ENCODE measurements around the gene DSG3.
A peak's percentile ranks its signal among the peaks of the same experiment; 100 is the strongest.
"Not testable (repeated sequence)": the region's sequence is repeated elsewhere in the genome, so short reads cannot be mapped to it uniquely, and the experiment has no call there.

The DSG3 gene

GRCh38 chr18:31487246-31488015 lies 39.9 kb downstream of the DSG3 start:
- Histone ChIP-seq H3K4me3 (ENCODE audit: low read length in 2 of 2) (no peak overlapping the region), H3K27ac (ENCODE audit: low read depth in 2 of 2, low read length in 2 of 2) (no peak overlapping the region), H3K27me3 (ENCODE audit: control insufficient read depth in 2 of 2, insufficient read depth in 2 of 2, low read length in 2 of 2) (no peaks in the 10 kb centered on the region), H3K9me3 (ENCODE audit: control insufficient read depth in 2 of 2, low read length in 2 of 2) (no peaks in the 10 kb centered on the region), H3K4me1 (ENCODE audit: control insufficient read depth in 2 of 2, insufficient read depth in 2 of 2, low read length in 2 of 2) (peaks cover 0 to 28% of the 10 kb centered on the region in 2 donors), H3K36me3 (ENCODE audit: control insufficient read depth in 2 of 2, insufficient read depth in 2 of 2, low read length in 2 of 2) (no peaks in the 10 kb centered on the region), H3K9ac (ENCODE audit: low read depth in 1 of 2, low read length in 2 of 2) (no peak overlapping the region)

GRCh38 chr18:31489311-31489710 lies 41.8 kb downstream of the DSG3 start:
- Histone ChIP-seq H3K4me3 (ENCODE audit: low read length in 2 of 2) (no peak overlapping the region), H3K4me1 (ENCODE audit: control insufficient read depth in 2 of 2, insufficient read depth in 2 of 2, low read length in 2 of 2) (peaks cover 0 to 29% of the 10 kb centered on the region in 2 donors), H3K27me3 (ENCODE audit: control insufficient read depth in 2 of 2, insufficient read depth in 2 of 2, low read length in 2 of 2) (no peaks in the 10 kb centered on the region), H3K9ac (ENCODE audit: low read depth in 1 of 2, low read length in 2 of 2) (no peak overlapping the region), H3K27ac (ENCODE audit: low read depth in 2 of 2, low read length in 2 of 2) (peak overlapping the region; percentile 73 to 83), H3K36me3 (ENCODE audit: control insufficient read depth in 2 of 2, insufficient read depth in 2 of 2, low read length in 2 of 2) (no peaks in the 10 kb centered on the region), H3K9me3 (ENCODE audit: control insufficient read depth in 2 of 2, low read length in 2 of 2) (no peaks in the 10 kb centered on the region)

- H3K27ac ChIP-seq (ENCODE audit: low read depth in 2 of 2, low read length in 2 of 2): peak overlapping the region; percentile 73 to 83
- peak overlapping the region in 1 of 2 donors; percentile 44 for H3K4me3 ChIP-seq (ENCODE audit: low read length in 2 of 2)
- no peaks in the 10 kb centered on the region for H3K36me3 ChIP-seq (ENCODE audit: control insufficient read depth in 2 of 2, insufficient read depth in 2 of 2, low read length in 2 of 2)
- no peaks in the 10 kb centered on the region for H3K27me3 ChIP-seq (ENCODE audit: control insufficient read depth in 2 of 2, insufficient read depth in 2 of 2, low read length in 2 of 2)
- H3K9ac ChIP-seq (ENCODE audit: low read depth in 1 of 2, low read length in 2 of 2): peak overlapping the region in 1 of 2 donors; percentile 39
- no peaks in the 10 kb centered on the region for H3K9me3 ChIP-seq (ENCODE audit: control insufficient read depth in 2 of 2, low read length in 2 of 2)
- peaks cover 0 to 29% of the 10 kb centered on the region in 2 donors for H3K4me1 ChIP-seq (ENCODE audit: control insufficient read depth in 2 of 2, insufficient read depth in 2 of 2, low read length in 2 of 2)
These were observed 42.8 kb downstream of the DSG3 start for GRCh38 chr18:31490387-31490786.

GRCh38 chr18:31490833-31491232 lies 43.3 kb downstream of the DSG3 start:
- Histone ChIP-seq H3K36me3 (ENCODE audit: control insufficient read depth in 2 of 2, insufficient read depth in 2 of 2, low read length in 2 of 2) (no peaks in the 10 kb centered on the region), H3K27ac (ENCODE audit: low read depth in 2 of 2, low read length in 2 of 2) (peak overlapping the region in 1 of 2 donors; percentile 64), H3K9ac (ENCODE audit: low read depth in 1 of 2, low read length in 2 of 2) (no peak overlapping the region), H3K4me3 (ENCODE audit: low read length in 2 of 2) (no peak overlapping the region), H3K27me3 (ENCODE audit: control insufficient read depth in 2 of 2, insufficient read depth in 2 of 2, low read length in 2 of 2) (no peaks in the 10 kb centered on the region), H3K9me3 (ENCODE audit: control insufficient read depth in 2 of 2, low read length in 2 of 2) (no peaks in the 10 kb centered on the region), H3K4me1 (ENCODE audit: control insufficient read depth in 2 of 2, insufficient read depth in 2 of 2, low read length in 2 of 2) (peaks cover 0 to 29% of the 10 kb centered on the region in 2 donors)

GRCh38 chr18:31491586-31491985 lies 44.0 kb downstream of the DSG3 start:
- Histone ChIP-seq H3K4me3 (ENCODE audit: low read length in 2 of 2) (no peak overlapping the region), H3K9ac (ENCODE audit: low read depth in 1 of 2, low read length in 2 of 2) (no peak overlapping the region), H3K27me3 (ENCODE audit: control insufficient read depth in 2 of 2, insufficient read depth in 2 of 2, low read length in 2 of 2) (no peaks in the 10 kb centered on the region), H3K36me3 (ENCODE audit: control insufficient read depth in 2 of 2, insufficient read depth in 2 of 2, low read length in 2 of 2) (no peaks in the 10 kb centered on the region), H3K27ac (ENCODE audit: low read depth in 2 of 2, low read length in 2 of 2) (no peak overlapping the region), H3K9me3 (ENCODE audit: control insufficient read depth in 2 of 2, low read length in 2 of 2) (no peaks in the 10 kb centered on the region), H3K4me1 (ENCODE audit: control insufficient read depth in 2 of 2, insufficient read depth in 2 of 2, low read length in 2 of 2) (peaks cover 0 to 29% of the 10 kb centered on the region in 2 donors)

GRCh38 chr18:31492671-31493070 lies 45.1 kb downstream of the DSG3 start:
- Histone ChIP-seq H3K36me3 (ENCODE audit: control insufficient read depth in 2 of 2, insufficient read depth in 2 of 2, low read length in 2 of 2) (no peaks in the 10 kb centered on the region), H3K27me3 (ENCODE audit: control insufficient read depth in 2 of 2, insufficient read depth in 2 of 2, low read length in 2 of 2) (no peaks in the 10 kb centered on the region), H3K4me1 (ENCODE audit: control insufficient read depth in 2 of 2, insufficient read depth in 2 of 2, low read length in 2 of 2) (peaks cover 0 to 32% of the 10 kb centered on the region in 2 donors), H3K27ac (ENCODE audit: low read depth in 2 of 2, low read length in 2 of 2) (no peak overlapping the region), H3K9ac (ENCODE audit: low read depth in 1 of 2, low read length in 2 of 2) (no peak overlapping the region), H3K9me3 (ENCODE audit: control insufficient read depth in 2 of 2, low read length in 2 of 2) (no peaks in the 10 kb centered on the region), H3K4me3 (ENCODE audit: low read length in 2 of 2) (no peak overlapping the region)

DNA sequence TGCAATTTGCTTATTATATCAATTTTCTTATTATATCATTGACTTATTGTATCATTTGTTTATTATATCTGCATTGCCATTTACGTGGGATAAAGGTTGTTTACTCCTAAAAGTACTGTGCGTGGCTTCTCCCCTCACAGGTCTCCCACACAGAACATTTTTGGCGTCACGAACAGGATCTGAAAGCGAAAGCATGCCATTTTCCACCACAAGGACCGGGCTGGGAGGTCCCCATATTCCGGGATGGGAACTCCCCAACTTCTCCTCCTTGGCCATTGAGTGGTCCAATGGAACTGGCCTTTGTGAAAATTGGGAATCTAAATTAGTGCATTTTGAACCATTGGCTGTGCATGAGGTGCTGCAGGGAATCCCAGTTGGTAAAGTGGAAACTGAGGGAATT lies 45.6 kb downstream of the DSG3 start:
- H3K36me3 ChIP-seq (ENCODE audit: control insufficient read depth in 2 of 2, insufficient read depth in 2 of 2, low read length in 2 of 2): no peaks in the 10 kb centered on the region
- no peak overlapping the region for H3K9ac ChIP-seq (ENCODE audit: low read depth in 1 of 2, low read length in 2 of 2)
- no peak overlapping the region for H3K4me3 ChIP-seq (ENCODE audit: low read length in 2 of 2)
- no peaks in the 10 kb centered on the region for H3K9me3 ChIP-seq (ENCODE audit: control insufficient read depth in 2 of 2, low read length in 2 of 2)
- H3K27ac ChIP-seq (ENCODE audit: low read depth in 2 of 2, low read length in 2 of 2): peak overlapping the region in 1 of 2 donors; percentile 5
- H3K4me1 ChIP-seq (ENCODE audit: control insufficient read depth in 2 of 2, insufficient read depth in 2 of 2, low read length in 2 of 2): peaks cover 0 to 33% of the 10 kb centered on the region in 2 donors
- H3K27me3 ChIP-seq (ENCODE audit: control insufficient read depth in 2 of 2, insufficient read depth in 2 of 2, low read length in 2 of 2): no peaks in the 10 kb centered on the region

- Histone ChIP-seq H3K27me3 (ENCODE audit: control insufficient read depth in 2 of 2, insufficient read depth in 2 of 2, low read length in 2 of 2) (no peaks in the 10 kb centered on the region), H3K27ac (ENCODE audit: low read depth in 2 of 2, low read length in 2 of 2) (peak overlapping the region in 1 of 2 donors; percentile 5)
These were observed 46.4 kb downstream of the DSG3 start for GRCh38 chr18:31493941-31494340.

DNA sequence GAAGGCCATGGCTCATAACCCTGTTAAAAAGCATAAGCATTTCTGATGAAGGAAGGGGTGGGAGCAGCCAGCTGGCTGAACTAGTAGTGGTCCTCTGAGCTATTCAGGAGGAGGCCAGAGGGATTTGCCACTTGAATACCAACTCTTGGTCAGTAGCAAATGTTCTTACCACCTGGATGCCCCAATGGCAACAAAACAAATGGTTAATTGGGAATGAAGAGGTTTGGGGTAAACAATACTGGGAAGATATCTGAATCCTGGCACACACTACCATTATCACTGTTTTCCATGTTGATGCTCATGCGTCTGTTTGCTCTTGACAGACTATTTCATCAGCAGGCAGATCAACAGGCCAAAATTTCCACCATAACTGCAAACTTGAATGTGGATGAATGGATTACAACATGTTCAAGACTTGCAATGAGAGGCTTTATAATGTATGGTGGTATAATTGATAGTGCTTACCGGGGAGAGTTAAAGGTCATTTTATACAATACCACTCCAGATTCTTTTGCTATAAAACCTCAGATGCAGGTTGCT lies 47.2 kb downstream of the DSG3 start:
- peaks cover 4 to 24% of the 10 kb centered on the region in 2 donors for H3K4me1 ChIP-seq (ENCODE audit: control insufficient read depth in 2 of 2, insufficient read depth in 2 of 2, low read length in 2 of 2)
- not testable (repeated sequence) for H3K27me3 ChIP-seq (ENCODE audit: control insufficient read depth in 2 of 2, insufficient read depth in 2 of 2, low read length in 2 of 2); H3K9ac ChIP-seq (ENCODE audit: low read depth in 1 of 2, low read length in 2 of 2); H3K4me3 ChIP-seq (ENCODE audit: low read length in 2 of 2); H3K27ac ChIP-seq (ENCODE audit: low read depth in 2 of 2, low read length in 2 of 2); H3K9me3 ChIP-seq (ENCODE audit: control insufficient read depth in 2 of 2, low read length in 2 of 2); H3K36me3 ChIP-seq (ENCODE audit: control insufficient read depth in 2 of 2, insufficient read depth in 2 of 2, low read length in 2 of 2)

More at GRCh38 chr18:31493941-31494340, 46.4 kb downstream of the DSG3 start:
- Histone ChIP-seq H3K9ac (ENCODE audit: low read depth in 1 of 2, low read length in 2 of 2) (no peak overlapping the region), H3K9me3 (ENCODE audit: control insufficient read depth in 2 of 2, low read length in 2 of 2) (no peaks in the 10 kb centered on the region), H3K4me1 (ENCODE audit: control insufficient read depth in 2 of 2, insufficient read depth in 2 of 2, low read length in 2 of 2) (peaks cover 0 to 31% of the 10 kb centered on the region in 2 donors), H3K4me3 (ENCODE audit: low read length in 2 of 2) (no peak overlapping the region), H3K36me3 (ENCODE audit: control insufficient read depth in 2 of 2, insufficient read depth in 2 of 2, low read length in 2 of 2) (no peaks in the 10 kb centered on the region)

DNA sequence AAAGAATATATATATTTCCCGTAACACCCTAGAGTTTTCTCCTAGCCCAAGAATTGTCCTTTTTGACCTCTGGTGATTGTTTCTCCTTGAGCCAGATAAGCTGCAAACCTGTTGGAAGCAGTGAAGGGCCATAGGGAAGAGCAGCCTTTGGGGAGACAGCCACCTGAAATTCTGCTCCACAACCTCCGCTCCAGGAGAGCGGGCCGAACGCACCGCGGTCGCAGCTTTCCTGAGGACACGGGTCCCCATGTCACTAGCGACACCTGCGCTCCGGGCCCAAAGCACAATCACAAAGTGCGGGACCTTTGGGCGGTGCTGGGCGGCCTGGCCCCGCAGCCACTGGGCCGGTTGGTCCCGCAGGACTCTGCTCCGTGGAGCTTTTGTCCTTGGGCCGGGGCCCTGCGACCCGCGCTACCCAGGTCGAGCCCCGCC lies 49.9 kb downstream of the DSG3 start:
- H3K4me3 ChIP-seq (ENCODE audit: low read length in 2 of 2): peak overlapping the region; percentile 59 to 66
- H3K9me3 ChIP-seq (ENCODE audit: control insufficient read depth in 2 of 2, low read length in 2 of 2): no peaks in the 10 kb centered on the region
- peak overlapping the region; percentile 60 to 87 for H3K9ac ChIP-seq (ENCODE audit: low read depth in 1 of 2, low read length in 2 of 2)
- H3K27ac ChIP-seq (ENCODE audit: low read depth in 2 of 2, low read length in 2 of 2): peak overlapping the region; percentile 97 to 99
- no peaks in the 10 kb centered on the region for H3K36me3 ChIP-seq (ENCODE audit: control insufficient read depth in 2 of 2, insufficient read depth in 2 of 2, low read length in 2 of 2)
- peaks cover 10 to 17% of the 10 kb centered on the region in 2 donors for H3K4me1 ChIP-seq (ENCODE audit: control insufficient read depth in 2 of 2, insufficient read depth in 2 of 2, low read length in 2 of 2)
- H3K27me3 ChIP-seq (ENCODE audit: control insufficient read depth in 2 of 2, insufficient read depth in 2 of 2, low read length in 2 of 2): peaks cover 0 to 3% of the 10 kb centered on the region in 2 donors
